WTC11 (cell line): ENCODE measurements around the gene GRIP2.

Experiments
- CREB1 ChIP-seq: sonication (generic); formaldehyde crosslinking; IDR thresholded peaks from 2 replicates; pipeline ENCODE4 v1.8.0; 2023; ENCODE audit warnings: mild to moderate bottlenecking, missing genetic modification reagents
- ESRRA ChIP-seq: sonication (generic); formaldehyde crosslinking; IDR thresholded peaks from 2 replicates; pipeline ENCODE4 v1.8.1; 2022; ENCODE audit warnings: mild to moderate bottlenecking, missing genetic modification reagents, borderline replicate concordance
- GTF2I ChIP-seq: fragments of 250-450 bp; sonication (Bioruptor Pico); conservative IDR thresholded peaks from 2 replicates; pipeline ENCODE4 v1.4.0; 2021; ENCODE audit warnings: mild to moderate bottlenecking
- JUN ChIP-seq: sonication (generic); formaldehyde crosslinking; IDR thresholded peaks from 2 replicates; pipeline ENCODE4 v1.8.0; 2023; ENCODE audit warnings: mild to moderate bottlenecking, missing genetic modification reagents
- NFYB ChIP-seq: sonication (generic); formaldehyde crosslinking; conservative IDR thresholded peaks from 2 replicates; pipeline ENCODE4 v1.8.0; 2022; ENCODE audit warnings: low read depth, missing genetic modification reagents
- NR1H2 ChIP-seq: sonication (generic); formaldehyde crosslinking; IDR thresholded peaks from 2 replicates; pipeline ENCODE4 v1.9.0; 2021; ENCODE audit warnings: mild to moderate bottlenecking, moderate library complexity, missing genetic modification reagents
- PRDM15 ChIP-seq: sonication (generic); formaldehyde crosslinking; IDR thresholded peaks from 2 replicates; pipeline ENCODE4 v1.8.0; 2022; ENCODE audit warnings: missing genetic modification reagents
- USF1 ChIP-seq: sonication (generic); formaldehyde crosslinking; IDR thresholded peaks from 2 replicates; pipeline ENCODE4 v1.8.0; 2022; ENCODE audit warnings: mild to moderate bottlenecking, missing genetic modification reagents
- ZNF121 ChIP-seq: sonication (generic); formaldehyde crosslinking; IDR thresholded peaks from 2 replicates; pipeline ENCODE4 v1.8.0; 2023; ENCODE audit warnings: missing genetic modification reagents
- ZNF423 ChIP-seq: fragments of 250-450 bp; sonication (Bioruptor Pico); IDR thresholded peaks from 2 replicates; pipeline ENCODE4 v2.1.2; 2022; ENCODE audit warnings: mild to moderate bottlenecking, moderate library complexity
- TF ChIP-seq, protein P1 (sequence below): fragments of 200-600 bp; IDR thresholded peaks from 2 replicates; pipeline ENCODE4 v1.8.0; 2022; ENCODE audit warnings: antibody characterized with exemption
- TF ChIP-seq, protein P2 (sequence below): sonication (generic); formaldehyde crosslinking; IDR thresholded peaks from 2 replicates; pipeline ENCODE4 v1.8.0; 2023; ENCODE audit warnings: missing genetic modification reagents
- TF ChIP-seq, protein P3 (sequence below): sonication (generic); formaldehyde crosslinking; IDR thresholded peaks from 2 replicates; pipeline ENCODE4 v1.8.1; 2022; ENCODE audit warnings: mild to moderate bottlenecking, missing genetic modification reagents, moderate library complexity, borderline replicate concordance
- TF ChIP-seq, protein P4 (sequence below): sonication (generic); formaldehyde crosslinking; IDR thresholded peaks from 2 replicates; pipeline ENCODE4 v1.8.1; 2023; ENCODE audit warnings: mild to moderate bottlenecking, missing genetic modification reagents

DNA sequence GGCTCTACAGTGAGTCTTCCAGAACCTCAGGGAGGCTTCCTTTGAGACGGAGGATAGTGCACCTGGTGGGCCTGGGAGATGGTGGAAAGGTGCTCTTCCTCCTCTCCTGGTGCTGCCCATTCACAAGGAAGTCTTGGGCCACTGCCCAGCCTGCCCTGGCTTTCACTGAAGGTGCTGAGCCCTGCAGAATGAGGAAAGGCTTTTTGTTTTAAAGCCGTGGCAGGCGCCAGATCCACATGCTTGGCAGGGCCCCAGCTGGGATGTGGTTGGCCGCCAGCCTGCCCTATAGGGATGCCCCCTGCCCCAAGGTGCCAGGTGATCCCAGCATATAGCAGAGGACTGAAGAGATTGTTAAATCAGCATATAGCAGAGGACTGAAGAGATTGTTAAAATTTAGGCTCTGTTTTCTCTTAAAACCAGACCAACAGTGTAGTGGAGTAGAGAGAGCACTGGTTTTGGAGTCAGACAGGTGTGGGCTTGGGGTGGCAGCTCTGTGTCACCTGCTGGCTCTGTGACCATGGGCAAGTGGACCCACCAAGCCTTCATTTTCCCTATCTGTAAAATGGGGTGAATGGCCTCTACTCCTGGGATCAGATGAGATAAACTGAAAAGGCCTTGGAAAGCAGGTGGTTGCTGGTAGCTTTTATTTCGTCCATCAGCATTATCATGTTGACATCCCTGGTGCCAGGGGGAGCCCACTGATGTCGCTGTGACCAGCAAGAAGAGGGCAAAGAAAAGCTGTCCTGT, 84.4 kb downstream of the GRIP2 start:
- TF ChIP-seq USF1 (CRISPR knock-in tag) (no peak), PRDM15 (CRISPR knock-in tag) (no peak), ESRRA (CRISPR knock-in tag) (no peak), ZNF423 (CRISPR knock-in tag) (no peak), ZNF121 (CRISPR knock-in tag) (no peak), CREB1 (CRISPR knock-in tag) (no peak), JUN (no peak), NR1H2 (CRISPR knock-in tag) (no peak), NFYB (CRISPR knock-in tag) (no peak), GTF2I (CRISPR knock-in tag) (no peak)
- TF ChIP-seq, protein P1, sequence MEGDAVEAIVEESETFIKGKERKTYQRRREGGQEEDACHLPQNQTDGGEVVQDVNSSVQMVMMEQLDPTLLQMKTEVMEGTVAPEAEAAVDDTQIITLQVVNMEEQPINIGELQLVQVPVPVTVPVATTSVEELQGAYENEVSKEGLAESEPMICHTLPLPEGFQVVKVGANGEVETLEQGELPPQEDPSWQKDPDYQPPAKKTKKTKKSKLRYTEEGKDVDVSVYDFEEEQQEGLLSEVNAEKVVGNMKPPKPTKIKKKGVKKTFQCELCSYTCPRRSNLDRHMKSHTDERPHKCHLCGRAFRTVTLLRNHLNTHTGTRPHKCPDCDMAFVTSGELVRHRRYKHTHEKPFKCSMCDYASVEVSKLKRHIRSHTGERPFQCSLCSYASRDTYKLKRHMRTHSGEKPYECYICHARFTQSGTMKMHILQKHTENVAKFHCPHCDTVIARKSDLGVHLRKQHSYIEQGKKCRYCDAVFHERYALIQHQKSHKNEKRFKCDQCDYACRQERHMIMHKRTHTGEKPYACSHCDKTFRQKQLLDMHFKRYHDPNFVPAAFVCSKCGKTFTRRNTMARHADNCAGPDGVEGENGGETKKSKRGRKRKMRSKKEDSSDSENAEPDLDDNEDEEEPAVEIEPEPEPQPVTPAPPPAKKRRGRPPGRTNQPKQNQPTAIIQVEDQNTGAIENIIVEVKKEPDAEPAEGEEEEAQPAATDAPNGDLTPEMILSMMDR: no peak
- TF ChIP-seq, protein P2, sequence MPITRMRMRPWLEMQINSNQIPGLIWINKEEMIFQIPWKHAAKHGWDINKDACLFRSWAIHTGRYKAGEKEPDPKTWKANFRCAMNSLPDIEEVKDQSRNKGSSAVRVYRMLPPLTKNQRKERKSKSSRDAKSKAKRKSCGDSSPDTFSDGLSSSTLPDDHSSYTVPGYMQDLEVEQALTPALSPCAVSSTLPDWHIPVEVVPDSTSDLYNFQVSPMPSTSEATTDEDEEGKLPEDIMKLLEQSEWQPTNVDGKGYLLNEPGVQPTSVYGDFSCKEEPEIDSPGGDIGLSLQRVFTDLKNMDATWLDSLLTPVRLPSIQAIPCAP: no peak
- TF ChIP-seq, protein P3, sequence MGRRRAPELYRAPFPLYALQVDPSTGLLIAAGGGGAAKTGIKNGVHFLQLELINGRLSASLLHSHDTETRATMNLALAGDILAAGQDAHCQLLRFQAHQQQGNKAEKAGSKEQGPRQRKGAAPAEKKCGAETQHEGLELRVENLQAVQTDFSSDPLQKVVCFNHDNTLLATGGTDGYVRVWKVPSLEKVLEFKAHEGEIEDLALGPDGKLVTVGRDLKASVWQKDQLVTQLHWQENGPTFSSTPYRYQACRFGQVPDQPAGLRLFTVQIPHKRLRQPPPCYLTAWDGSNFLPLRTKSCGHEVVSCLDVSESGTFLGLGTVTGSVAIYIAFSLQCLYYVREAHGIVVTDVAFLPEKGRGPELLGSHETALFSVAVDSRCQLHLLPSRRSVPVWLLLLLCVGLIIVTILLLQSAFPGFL: no peak
- TF ChIP-seq, protein P4, sequence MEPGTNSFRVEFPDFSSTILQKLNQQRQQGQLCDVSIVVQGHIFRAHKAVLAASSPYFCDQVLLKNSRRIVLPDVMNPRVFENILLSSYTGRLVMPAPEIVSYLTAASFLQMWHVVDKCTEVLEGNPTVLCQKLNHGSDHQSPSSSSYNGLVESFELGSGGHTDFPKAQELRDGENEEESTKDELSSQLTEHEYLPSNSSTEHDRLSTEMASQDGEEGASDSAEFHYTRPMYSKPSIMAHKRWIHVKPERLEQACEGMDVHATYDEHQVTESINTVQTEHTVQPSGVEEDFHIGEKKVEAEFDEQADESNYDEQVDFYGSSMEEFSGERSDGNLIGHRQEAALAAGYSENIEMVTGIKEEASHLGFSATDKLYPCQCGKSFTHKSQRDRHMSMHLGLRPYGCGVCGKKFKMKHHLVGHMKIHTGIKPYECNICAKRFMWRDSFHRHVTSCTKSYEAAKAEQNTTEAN (CRISPR knock-in tag): no peak
